ENCODE results near the gene MCOLN1.

MCOLN1 gene

GRCh38 chr19:7560255-7560654 lies 37.8 kb downstream of the MCOLN1 start:
- TF ChIP-seq NFIC (IDR thresholded peaks at IDR 0.05) = no peak
- TF ChIP-seq, protein P1, sequence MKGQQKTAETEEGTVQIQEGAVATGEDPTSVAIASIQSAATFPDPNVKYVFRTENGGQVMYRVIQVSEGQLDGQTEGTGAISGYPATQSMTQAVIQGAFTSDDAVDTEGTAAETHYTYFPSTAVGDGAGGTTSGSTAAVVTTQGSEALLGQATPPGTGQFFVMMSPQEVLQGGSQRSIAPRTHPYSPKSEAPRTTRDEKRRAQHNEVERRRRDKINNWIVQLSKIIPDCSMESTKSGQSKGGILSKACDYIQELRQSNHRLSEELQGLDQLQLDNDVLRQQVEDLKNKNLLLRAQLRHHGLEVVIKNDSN (IDR thresholded peaks at IDR 0.05) = no peak
- no peak for TF ChIP-seq RAD21 (IDR thresholded peaks at IDR 0.05; ENCODE audit: low read depth)
- no peak for TF ChIP-seq EP300 (IDR thresholded peaks at IDR 0.05; ENCODE audit: borderline replicate concordance)
- no peak for TF ChIP-seq EGR1 (IDR thresholded peaks at IDR 0.05)
- TF ChIP-seq CEBPB (IDR thresholded peaks at IDR 0.05) = no peak
- no peak for TF ChIP-seq REST (IDR thresholded peaks at IDR 0.05; ENCODE audit: low read depth)
- no peak for TF ChIP-seq FOXM1 (IDR thresholded peaks at IDR 0.05; ENCODE audit: borderline replicate concordance, low read depth)
- TF ChIP-seq CREB1 (IDR thresholded peaks at IDR 0.05; ENCODE audit: low read depth) = no peak
- no peak for TF ChIP-seq ZBTB7A (IDR thresholded peaks at IDR 0.05; ENCODE audit: low read depth)
- no peak for TF ChIP-seq TCF12 (IDR thresholded peaks at IDR 0.05; ENCODE audit: low read depth)
- TF ChIP-seq, protein P2, sequence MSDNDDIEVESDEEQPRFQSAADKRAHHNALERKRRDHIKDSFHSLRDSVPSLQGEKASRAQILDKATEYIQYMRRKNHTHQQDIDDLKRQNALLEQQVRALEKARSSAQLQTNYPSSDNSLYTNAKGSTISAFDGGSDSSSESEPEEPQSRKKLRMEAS (IDR thresholded peaks at IDR 0.05) = no peak
- no peak for TF ChIP-seq TAF1 (IDR thresholded peaks at IDR 0.05; ENCODE audit: low read depth)
- no peak for TF ChIP-seq TEAD4 (IDR thresholded peaks at IDR 0.05)

DNA sequence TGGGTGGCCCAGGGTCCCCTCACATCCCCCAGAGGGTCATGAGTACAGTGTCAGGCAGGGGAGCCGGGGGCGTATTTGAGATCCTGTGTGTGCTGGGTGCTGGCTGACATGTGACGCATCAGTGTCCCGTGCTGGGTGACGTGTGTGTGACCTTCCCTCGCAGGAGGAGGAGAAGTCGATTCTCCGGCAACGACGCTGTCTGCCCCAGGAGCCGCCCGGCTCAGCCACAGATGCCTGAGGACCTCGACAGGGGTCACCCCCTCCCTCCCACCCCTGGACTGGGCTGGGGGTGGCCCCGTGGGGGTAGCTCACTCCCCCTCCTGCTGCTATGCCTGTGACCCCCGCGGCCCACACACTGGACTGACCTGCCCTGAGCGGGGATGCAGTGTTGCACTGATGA lies 38.9 kb downstream of the MCOLN1 start:
- TF ChIP-seq, protein P1 (IDR thresholded peaks at IDR 0.05) = no peak
- TF ChIP-seq YY1 (IDR thresholded peaks at IDR 0.05; ENCODE audit: low read depth) = no peak
- TF ChIP-seq TCF12 (IDR thresholded peaks at IDR 0.05; ENCODE audit: low read depth) = no peak
- no peak for TF ChIP-seq TEAD4 (IDR thresholded peaks at IDR 0.05)
- TF ChIP-seq TAF1 (IDR thresholded peaks at IDR 0.05; ENCODE audit: low read depth) = no peak
- no peak for TF ChIP-seq REST (IDR thresholded peaks at IDR 0.05; ENCODE audit: low read depth)
- TF ChIP-seq, protein P2 (IDR thresholded peaks at IDR 0.05) = no peak
- TF ChIP-seq CREB1 (IDR thresholded peaks at IDR 0.05; ENCODE audit: low read depth) = no peak
- TF ChIP-seq RAD21 (IDR thresholded peaks at IDR 0.05; ENCODE audit: low read depth) = no peak
- TF ChIP-seq FOXM1 (IDR thresholded peaks at IDR 0.05; ENCODE audit: borderline replicate concordance, low read depth) = no peak
- no peak for TF ChIP-seq CEBPB (IDR thresholded peaks at IDR 0.05)

DNA sequence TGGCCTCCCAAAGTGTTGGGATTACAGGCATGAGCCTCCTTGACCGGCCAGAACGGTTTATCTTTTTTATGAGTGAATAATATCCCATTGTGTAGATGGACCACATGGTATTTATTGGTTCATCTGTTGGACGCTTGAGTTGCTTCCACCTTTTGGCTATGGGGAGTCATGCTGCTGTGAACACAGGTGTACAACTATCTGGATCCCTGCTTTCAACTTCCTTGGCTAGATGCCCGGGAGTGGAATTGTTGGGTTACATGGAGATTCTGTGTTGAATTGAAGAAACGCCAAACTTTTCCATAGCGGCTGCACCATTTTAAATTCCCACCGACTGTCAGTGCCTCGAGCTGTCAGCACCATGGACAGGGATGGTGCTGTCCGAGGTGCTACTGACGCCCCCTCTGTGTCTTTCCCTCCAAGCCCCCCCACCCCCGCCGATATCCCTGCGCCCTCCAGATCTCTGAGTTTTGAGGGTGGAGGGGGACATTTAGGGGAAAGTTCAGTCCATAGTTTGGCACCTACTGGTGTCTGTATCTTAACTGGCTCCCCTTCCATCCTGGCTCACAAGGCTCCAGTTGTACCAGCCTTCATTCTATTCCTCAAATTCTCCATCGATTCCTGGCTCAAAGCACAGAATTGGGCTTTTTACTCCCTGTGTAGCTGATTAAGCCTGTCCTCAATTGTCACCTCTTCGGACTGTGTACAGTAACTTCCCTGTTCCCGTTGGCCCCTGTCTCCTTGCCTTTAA lies 40.4 kb downstream of the MCOLN1 start:
- TF ChIP-seq EP300 (IDR thresholded peaks at IDR 0.05; ENCODE audit: borderline replicate concordance) (no peak), TEAD4 (IDR thresholded peaks at IDR 0.05) (no peak), FOXM1 (IDR thresholded peaks at IDR 0.05; ENCODE audit: borderline replicate concordance, low read depth) (no peak), REST (IDR thresholded peaks at IDR 0.05; ENCODE audit: low read depth) (peak; percentile 99), ZBTB7A (IDR thresholded peaks at IDR 0.05; ENCODE audit: low read depth) (peak; percentile 69), TAF1 (IDR thresholded peaks at IDR 0.05; ENCODE audit: low read depth) (no peak), TCF12 (IDR thresholded peaks at IDR 0.05; ENCODE audit: low read depth) (no peak), CEBPB (IDR thresholded peaks at IDR 0.05) (no peak)
- TF ChIP-seq, protein P1 (IDR thresholded peaks at IDR 0.05) = no peak
- TF ChIP-seq, protein P2 (IDR thresholded peaks at IDR 0.05) = no peak
